LNCaP clone FGC (cell line): ENCODE data around the gene KAT14.
"Not testable (repeated sequence)": the region's sequence is repeated elsewhere in the genome, so short reads cannot be mapped to it uniquely, and the experiment has no call there.

ENCODE experiments used
- DNase-seq: peaks from one replicate; pipeline ENCODE4 v3.0.0-alpha.2; 2011; ENCODE audit warnings: low read depth
- H3K4me3 ChIP-seq: 2 replicates; pipeline ENCODE4 v1.5.1; 2011; ENCODE audit warnings: mild to moderate bottlenecking, low read depth, low read length, control low read depth
- TF ChIP-seq, protein P1 (sequence below): IDR thresholded peaks from 2 replicates; pipeline ENCODE4 v1.5.1; 2012; ENCODE audit warnings: mild to moderate bottlenecking; ENCODE audit not compliant: control insufficient read depth, insufficient read depth; ENCODE audit errors: extremely low read depth

KAT14 gene

DNA sequence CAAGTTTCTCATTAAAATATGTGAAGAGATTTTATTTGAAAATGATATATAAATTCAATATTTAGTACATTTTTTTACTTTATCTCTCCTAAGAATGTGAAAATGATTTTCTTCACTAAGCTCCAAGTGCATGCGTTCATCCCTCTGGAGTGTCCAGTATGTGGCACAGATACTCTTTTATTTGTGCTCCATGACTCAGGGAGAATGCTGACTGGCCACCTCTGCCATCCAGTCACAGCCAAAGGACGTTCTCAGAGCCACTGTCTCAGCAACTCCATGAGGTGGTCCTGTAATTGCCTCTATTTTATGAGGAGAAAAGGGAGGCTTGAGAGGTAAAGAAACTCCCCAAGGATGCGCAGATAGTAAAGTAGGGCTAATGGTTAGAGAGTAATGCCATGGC is 58.3 kb downstream of the KAT14 start:
- DNase-seq = no peak
- TF ChIP-seq, protein P1, sequence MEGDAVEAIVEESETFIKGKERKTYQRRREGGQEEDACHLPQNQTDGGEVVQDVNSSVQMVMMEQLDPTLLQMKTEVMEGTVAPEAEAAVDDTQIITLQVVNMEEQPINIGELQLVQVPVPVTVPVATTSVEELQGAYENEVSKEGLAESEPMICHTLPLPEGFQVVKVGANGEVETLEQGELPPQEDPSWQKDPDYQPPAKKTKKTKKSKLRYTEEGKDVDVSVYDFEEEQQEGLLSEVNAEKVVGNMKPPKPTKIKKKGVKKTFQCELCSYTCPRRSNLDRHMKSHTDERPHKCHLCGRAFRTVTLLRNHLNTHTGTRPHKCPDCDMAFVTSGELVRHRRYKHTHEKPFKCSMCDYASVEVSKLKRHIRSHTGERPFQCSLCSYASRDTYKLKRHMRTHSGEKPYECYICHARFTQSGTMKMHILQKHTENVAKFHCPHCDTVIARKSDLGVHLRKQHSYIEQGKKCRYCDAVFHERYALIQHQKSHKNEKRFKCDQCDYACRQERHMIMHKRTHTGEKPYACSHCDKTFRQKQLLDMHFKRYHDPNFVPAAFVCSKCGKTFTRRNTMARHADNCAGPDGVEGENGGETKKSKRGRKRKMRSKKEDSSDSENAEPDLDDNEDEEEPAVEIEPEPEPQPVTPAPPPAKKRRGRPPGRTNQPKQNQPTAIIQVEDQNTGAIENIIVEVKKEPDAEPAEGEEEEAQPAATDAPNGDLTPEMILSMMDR = no peak
- H3K4me3 ChIP-seq = no peak overlapping the region

DNA sequence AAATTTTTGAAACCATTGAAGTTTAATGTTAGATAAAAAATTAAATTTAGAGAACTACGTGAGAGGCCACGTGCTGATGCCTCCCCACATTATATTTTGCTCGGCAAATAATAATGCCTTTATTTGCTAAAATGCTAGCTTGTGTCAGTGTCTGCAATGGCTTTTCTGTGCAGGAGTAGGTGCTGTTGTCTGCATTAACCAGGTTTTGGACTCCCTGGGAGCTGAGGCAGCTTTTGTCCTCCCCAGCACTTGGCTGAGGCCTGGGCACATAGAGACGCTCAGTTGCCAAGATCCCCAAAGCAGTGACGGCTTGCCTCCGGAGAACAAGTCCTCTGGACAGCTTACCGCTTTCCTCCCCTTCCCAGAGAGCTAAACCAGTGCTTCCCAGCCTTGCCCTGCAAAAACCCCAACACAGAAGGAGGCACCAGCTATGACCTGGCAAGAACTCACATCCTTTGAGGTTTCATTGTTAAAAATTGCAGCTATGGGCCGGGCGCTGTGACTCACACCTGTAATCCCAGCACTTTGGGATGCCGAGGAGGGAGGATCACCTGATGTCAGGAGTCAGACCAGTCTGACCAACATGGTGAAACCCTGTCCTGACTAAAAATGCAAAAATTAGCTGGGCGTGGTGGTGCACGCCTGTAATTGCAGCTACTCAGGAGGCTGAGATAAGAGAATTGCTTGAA is 59.9 kb downstream of the KAT14 start:
- DNase-seq = no peak
- TF ChIP-seq, protein P1 = no peak
- no peak overlapping the region for H3K4me3 ChIP-seq

DNA sequence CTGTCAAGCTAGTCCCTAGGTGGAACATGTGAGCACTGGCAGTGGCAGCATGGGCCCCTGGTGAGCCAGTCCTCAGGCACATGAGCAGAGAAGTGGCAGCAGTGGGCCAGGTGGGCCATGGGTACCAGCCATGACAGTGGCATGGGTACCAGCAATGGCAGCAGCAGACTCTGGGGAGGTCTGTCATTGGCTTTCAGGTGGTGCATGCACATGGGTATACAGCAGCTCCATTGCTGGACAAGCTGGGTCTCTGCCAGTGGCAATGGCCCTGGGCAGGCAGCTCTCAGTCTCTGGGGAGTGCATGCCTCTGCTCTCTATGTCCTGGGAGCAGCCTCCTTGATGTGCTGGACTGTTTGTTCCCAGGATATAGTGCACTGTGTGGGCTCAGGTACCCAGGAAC is 65.3 kb downstream of the KAT14 start:
- TF ChIP-seq, protein P1 = no peak
- no peak for DNase-seq
- H3K4me3 ChIP-seq = no peak overlapping the region

DNA sequence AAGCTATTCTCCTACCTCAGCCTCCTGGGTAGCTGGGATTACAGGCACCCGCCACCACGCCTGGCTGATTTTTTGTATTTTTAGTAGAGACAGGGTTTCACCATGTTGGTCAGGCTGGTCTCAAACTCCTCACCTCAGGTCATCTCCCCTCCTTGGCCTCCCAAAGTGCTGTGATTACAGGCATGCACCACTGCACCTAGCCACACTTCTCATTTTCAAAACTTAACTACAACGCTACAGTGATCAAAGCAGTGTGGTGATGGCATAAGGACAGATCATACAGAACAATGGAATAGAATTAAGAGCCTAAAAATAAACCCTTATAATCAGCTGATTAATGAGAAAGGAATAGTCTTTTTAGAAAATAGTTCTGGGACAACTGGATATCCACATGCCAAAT is 66.0 kb downstream of the KAT14 start:
- not testable (repeated sequence) for H3K4me3 ChIP-seq, DNase-seq

DNA sequence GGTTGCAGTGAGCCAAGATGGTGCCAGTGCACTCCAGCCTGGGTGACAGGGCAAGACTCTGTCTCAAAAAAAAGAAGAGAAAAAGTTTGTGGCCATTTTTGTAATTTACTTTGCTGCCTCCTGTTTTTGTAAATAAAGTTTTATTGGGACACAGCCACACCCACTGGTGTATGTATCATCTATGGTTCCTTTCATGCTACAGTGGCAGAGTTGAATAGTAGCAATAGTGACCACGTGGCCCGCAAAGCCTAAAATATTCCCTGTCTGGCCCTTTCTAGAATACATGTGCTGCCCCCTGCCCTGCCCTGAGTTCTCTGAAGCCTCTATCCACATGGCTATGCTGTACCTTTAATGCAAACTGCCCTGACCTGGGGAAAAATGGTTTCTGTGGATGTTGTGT is 75.3 kb downstream of the KAT14 start:
- no peak for DNase-seq
- TF ChIP-seq, protein P1 = no peak
- H3K4me3 ChIP-seq = no peak overlapping the region

DNA sequence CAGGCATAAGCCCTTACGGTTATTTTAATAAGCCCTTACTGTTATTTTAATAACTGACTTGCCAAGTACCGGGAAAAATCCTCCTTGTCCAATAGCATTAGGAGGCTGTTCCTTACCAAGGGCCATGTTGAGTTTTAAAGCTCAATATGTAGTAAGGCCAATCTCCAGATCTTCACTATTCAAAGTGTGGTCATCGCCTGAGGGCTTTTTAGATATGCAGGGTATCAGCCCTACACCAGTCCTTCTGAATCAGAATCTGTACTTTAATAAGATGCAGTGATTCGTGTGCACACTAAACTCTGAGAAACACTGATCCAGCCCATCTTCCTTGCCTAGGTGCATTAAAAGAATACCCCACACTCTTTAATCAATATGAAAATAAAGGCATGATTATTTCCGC is 77.9 kb downstream of the KAT14 start:
- TF ChIP-seq, protein P1 = no peak
- no peak overlapping the region for H3K4me3 ChIP-seq
- no peak for DNase-seq

DNA sequence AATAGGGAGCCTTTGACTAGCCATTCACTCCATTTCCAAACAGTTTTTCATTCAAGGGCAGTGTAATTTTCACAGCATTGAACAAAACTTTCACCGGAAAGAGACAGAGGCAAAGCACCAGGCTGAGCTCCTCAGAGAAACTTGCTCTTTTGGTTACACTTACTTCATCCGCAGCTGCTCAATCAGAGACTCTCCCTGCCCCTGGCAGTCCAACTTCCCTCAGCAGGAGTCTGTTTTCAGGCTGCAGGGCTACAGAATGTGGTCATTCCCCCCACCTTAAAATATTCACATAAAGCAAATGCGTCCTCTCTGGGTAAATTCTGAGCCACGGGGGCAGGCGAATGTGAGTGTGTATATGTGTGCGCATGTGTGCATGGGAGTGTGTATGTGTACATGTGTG is 80.6 kb downstream of the KAT14 start:
- DNase-seq = no peak
- TF ChIP-seq, protein P1 = no peak
- no peak overlapping the region for H3K4me3 ChIP-seq

DNA sequence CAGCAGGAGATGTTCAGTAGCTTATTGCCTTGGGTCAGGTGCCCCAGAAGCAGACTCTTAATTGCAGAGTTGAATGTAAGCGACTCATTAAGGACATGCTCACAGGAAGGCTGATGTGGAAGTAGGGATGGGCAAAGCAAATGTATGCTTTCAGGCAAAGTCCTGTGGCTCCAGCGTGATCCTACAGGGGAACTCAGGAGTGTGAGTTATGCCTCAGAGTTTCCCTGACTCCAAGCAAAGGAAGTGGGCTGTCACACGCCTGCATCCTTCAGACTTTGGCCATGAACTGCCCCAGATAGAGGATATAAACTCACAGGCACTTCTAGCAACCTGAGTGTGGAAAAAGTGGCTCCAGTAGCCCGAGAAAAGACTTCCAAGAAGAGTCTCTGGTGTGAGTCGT is 85.7 kb downstream of the KAT14 start:
- TF ChIP-seq, protein P1 = no peak
- no peak for DNase-seq
- H3K4me3 ChIP-seq = no peak overlapping the region
